Loucy (cell line): Measurements from ENCODE around the gene MBNL1.

Experiments
- H2AFZ ChIP-seq: fragments of 200-600 bp; sonication (generic); 2 replicates; pipeline ENCODE4 v1.6.0; 2016; ENCODE audit warnings: antibody characterized with exemption, mild to moderate bottlenecking, low read length, moderate library complexity
- H3F3A ChIP-seq: fragments of 200-600 bp; 2 replicates; pipeline ENCODE4 v1.6.0; 2016; ENCODE audit warnings: antibody characterized with exemption, low read depth, mild to moderate bottlenecking
- H3K27me3 ChIP-seq: fragments of 200-600 bp; sonication (generic); 2 replicates; pipeline ENCODE4 v1.6.1; 2014; ENCODE audit warnings: low read length, mild to moderate bottlenecking; ENCODE audit not compliant: insufficient read depth, poor library complexity, severe bottlenecking
- H3K36me3 ChIP-seq: fragments of 200-600 bp; sonication (generic); 2 replicates; pipeline ENCODE4 v1.6.1; 2016; ENCODE audit warnings: low read length; ENCODE audit not compliant: insufficient read depth
- H3K4me1 ChIP-seq: fragments of 200-600 bp; sonication (generic); 2 replicates; pipeline ENCODE4 v1.5.1; 2014; ENCODE audit warnings: low read length, mild to moderate bottlenecking; ENCODE audit not compliant: insufficient read depth, poor library complexity, severe bottlenecking
- H3K4me2 ChIP-seq: fragments of 200-600 bp; sonication (generic); 2 replicates; pipeline ENCODE4 v1.6.0; 2014; ENCODE audit warnings: antibody characterized with exemption, low read length, low read depth, mild to moderate bottlenecking; ENCODE audit not compliant: poor library complexity, severe bottlenecking
- H3K4me3 ChIP-seq: fragments of 200-600 bp; sonication (generic); 2 replicates; pipeline ENCODE4 v1.5.1; 2014; ENCODE audit warnings: low read length, mild to moderate bottlenecking, mixed read lengths; ENCODE audit not compliant: poor library complexity, severe bottlenecking
- H3K79me2 ChIP-seq: fragments of 200-600 bp; sonication (generic); 2 replicates; pipeline ENCODE4 v1.6.1; 2014; ENCODE audit warnings: low read length; ENCODE audit not compliant: insufficient read depth
- H3K9ac ChIP-seq: fragments of 200-600 bp; sonication (generic); 2 replicates; pipeline ENCODE4 v1.6.0; 2014; ENCODE audit warnings: mild to moderate bottlenecking, low read depth, low read length, moderate library complexity; ENCODE audit not compliant: poor library complexity, severe bottlenecking
- H3K9me2 ChIP-seq: fragments of 200-600 bp; sonication (generic); replicated peaks from 2 replicates; pipeline ENCODE4 v1.6.1; 2016; ENCODE audit warnings: low read depth, low read length, mixed read lengths
- H3K9me3 ChIP-seq: fragments of 200-600 bp; sonication (generic); 2 replicates; pipeline ENCODE4 v1.6.1; 2014; ENCODE audit warnings: mild to moderate bottlenecking, antibody characterized with exemption, low read length, low read depth; ENCODE audit not compliant: insufficient read depth
- H4K20me1 ChIP-seq: fragments of 200-600 bp; sonication (generic); 2 replicates; pipeline ENCODE4 v1.6.0; 2014; ENCODE audit warnings: antibody characterized with exemption, low read length, mild to moderate bottlenecking; ENCODE audit not compliant: insufficient read depth, poor library complexity, severe bottlenecking
- CTCF ChIP-seq: fragments of 200-600 bp; sonication (generic); conservative IDR thresholded peaks from 2 replicates; pipeline ENCODE4 v1.5.1; 2014; ENCODE audit warnings: mild to moderate bottlenecking, antibody characterized with exemption, low read length
- EZH2phosphoT487 ChIP-seq: fragments of 200-600 bp; IDR thresholded peaks from 2 replicates; pipeline ENCODE4 v1.6.1; 2018; ENCODE audit warnings: antibody characterized with exemption, mild to moderate bottlenecking, moderate library complexity, borderline replicate concordance

The MBNL1 gene

GRCh38 chr3:152386208-152386607, 117.5 kb downstream of the MBNL1 start:
- Histone ChIP-seq H3K36me3 (peaks cover 18% of the 10 kb centered on the region; the same call in 1 of the 2 replicates), H4K20me1 (peaks cover 96% of the 10 kb centered on the region), H3K27me3 (no peaks in the 10 kb centered on the region), H3K4me2 (no peak overlapping the region), H3K4me1 (peaks cover 23% of the 10 kb centered on the region), H3K9ac (no peak overlapping the region), H3F3A (no peaks in the 10 kb centered on the region), H2AFZ (no peak overlapping the region), H3K9me3 (no peaks in the 10 kb centered on the region), H3K79me2 (peaks cover 99% of the 10 kb centered on the region), H3K4me3 (no peak overlapping the region), H3K9me2 (no peaks in the 10 kb centered on the region)
- TF ChIP-seq EZH2phosphoT487 (no peak), CTCF (no peak)

DNA sequence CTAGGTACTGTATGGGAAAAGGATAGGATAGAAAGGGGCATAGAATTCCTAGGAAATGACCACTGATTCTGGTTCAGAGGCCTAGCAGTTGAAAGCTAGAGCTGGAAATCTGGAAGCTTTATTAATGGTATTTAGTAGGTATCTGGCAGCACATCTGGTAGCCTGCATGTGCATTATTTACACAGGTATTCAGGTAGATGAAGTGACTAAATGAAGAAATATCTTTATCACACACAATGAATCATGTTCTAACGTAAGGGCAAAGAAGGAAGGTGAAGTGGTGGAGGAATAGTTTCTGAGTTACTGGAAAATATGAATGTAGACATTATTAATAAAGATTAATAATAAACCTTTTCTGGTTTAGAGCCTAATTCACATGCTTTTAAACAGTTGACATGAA, 119.9 kb downstream of the MBNL1 start:
- H2AFZ ChIP-seq: no peak overlapping the region
- no peak for TF ChIP-seq EZH2phosphoT487
- no peak for TF ChIP-seq CTCF
- no peaks in the 10 kb centered on the region for H3K9me2 ChIP-seq
- peaks cover 95% of the 10 kb centered on the region for H4K20me1 ChIP-seq
- no peaks in the 10 kb centered on the region for H3K27me3 ChIP-seq
- peaks cover 14% of the 10 kb centered on the region for H3K4me1 ChIP-seq
- H3K9me3 ChIP-seq: no peaks in the 10 kb centered on the region
- peaks cover 26% of the 10 kb centered on the region; the same call in 1 of the 2 replicates for H3K36me3 ChIP-seq
- no peak overlapping the region for H3K4me3 ChIP-seq
- H3F3A ChIP-seq: no peaks in the 10 kb centered on the region
- no peak overlapping the region for H3K9ac ChIP-seq
- peaks cover 99% of the 10 kb centered on the region for H3K79me2 ChIP-seq
- H3K4me2 ChIP-seq: no peak overlapping the region

- H3K9me3 ChIP-seq: no peaks in the 10 kb centered on the region
- no peaks in the 10 kb centered on the region for H3F3A ChIP-seq
- H3K36me3 ChIP-seq: peaks cover 26% of the 10 kb centered on the region; the same call in 1 of the 2 replicates
- peaks cover 94% of the 10 kb centered on the region for H4K20me1 ChIP-seq
- H3K9ac ChIP-seq: no peak overlapping the region
- no peak overlapping the region for H2AFZ ChIP-seq
- H3K27me3 ChIP-seq: no peaks in the 10 kb centered on the region
- no peaks in the 10 kb centered on the region for H3K9me2 ChIP-seq
- H3K4me1 ChIP-seq: peaks cover 14% of the 10 kb centered on the region
- no peak for TF ChIP-seq EZH2phosphoT487
- no peak for TF ChIP-seq CTCF
- H3K4me3 ChIP-seq: no peak overlapping the region
- H3K79me2 ChIP-seq: peaks cover 99% of the 10 kb centered on the region
- no peak overlapping the region for H3K4me2 ChIP-seq
Observed at GRCh38 chr3:152389316-152389934, 120.7 kb downstream of the MBNL1 start.
